GM12891 (cell line): ENCODE data around the gene DNAH5.

Source experiments
- PAX5 ChIP-seq: IDR thresholded peaks from 2 replicates; pipeline ENCODE4 v1.6.1; 2011; ENCODE audit warnings: low read length, moderate library complexity, mild to moderate bottlenecking; ENCODE audit not compliant: insufficient read depth, severe bottlenecking
- POLR2A ChIP-seq: IDR thresholded peaks from 2 replicates; pipeline ENCODE4 v1.6.1; 2011; ENCODE audit warnings: low read depth, low read length, control low read depth
- POLR2AphosphoS5 ChIP-seq: IDR thresholded peaks from 2 replicates; pipeline ENCODE4 v1.6.1; 2011; ENCODE audit warnings: low read depth, low read length, control low read depth
- POU2F2 ChIP-seq: IDR thresholded peaks from 2 replicates; pipeline ENCODE4 v1.6.1; 2011; ENCODE audit warnings: low read depth, mild to moderate bottlenecking, control low read depth, low read length, moderate library complexity
- SPI1 ChIP-seq: IDR thresholded peaks from 2 replicates; pipeline ENCODE4 v1.6.1; 2011; ENCODE audit warnings: low read depth, low read length, control low read depth
- TAF1 ChIP-seq: IDR thresholded peaks from 2 replicates; pipeline ENCODE4 v1.6.1; 2011; ENCODE audit warnings: low read depth, low read length, control low read depth

DNA sequence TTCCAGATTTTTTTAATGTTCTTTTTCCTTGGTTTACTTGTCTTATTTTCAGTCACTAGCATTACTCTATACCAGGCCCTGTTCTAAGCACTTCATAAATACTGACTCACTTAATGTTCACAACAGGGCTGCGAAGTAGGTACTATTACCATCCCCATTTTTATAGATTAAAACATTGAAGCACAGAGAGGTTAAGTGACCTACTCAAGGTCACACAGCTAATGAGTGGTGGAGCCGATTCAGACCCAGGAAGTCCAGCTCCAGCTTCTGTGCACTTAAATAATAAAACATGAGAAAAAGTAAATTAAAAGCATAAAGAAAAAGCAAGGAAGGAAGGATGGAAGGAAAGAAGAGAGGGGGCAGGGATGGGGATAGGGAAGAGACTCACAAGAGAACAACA lies 45.3 kb upstream of the DNAH5 start:
- TF ChIP-seq POLR2AphosphoS5 (no peak), POLR2A (no peak), TAF1 (no peak), POU2F2 (no peak), SPI1 (no peak), PAX5 (no peak)
